ENCODE measurements around the gene FGF1.

FGF1 gene

DNA sequence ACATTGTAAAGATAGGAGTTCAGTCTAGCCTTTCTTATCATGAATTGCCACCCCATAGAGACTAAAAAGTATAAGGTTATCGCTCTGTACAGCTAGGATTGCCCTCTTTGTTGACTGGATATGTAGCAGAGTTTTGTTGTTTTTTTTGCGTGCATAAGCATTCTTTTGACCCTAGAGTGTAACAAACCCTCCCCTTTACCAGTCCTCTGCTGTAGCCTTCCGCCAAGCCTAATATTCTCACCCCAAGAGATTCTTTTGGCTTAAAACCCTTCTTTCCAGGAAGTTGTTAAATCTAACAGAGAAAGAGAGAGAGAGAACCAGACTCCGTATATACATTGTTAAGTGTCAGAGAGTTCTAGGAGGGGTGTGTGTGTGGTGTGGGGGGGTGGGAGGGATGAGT, 113.9 kb downstream of the FGF1 start:
- no peaks in the 10 kb centered on the region for H3K9me3 ChIP-seq (ENCODE audit: severe bottlenecking)
- H3K36me3 ChIP-seq = no peaks in the 10 kb centered on the region
- no peaks in the 10 kb centered on the region for H3K27me3 ChIP-seq (ENCODE audit: insufficient read depth, low read depth, severe bottlenecking)
- DNase-seq = no peak
- no peak overlapping the region for H3K4me3 ChIP-seq (ENCODE audit: low read depth, low read length)
- no peak overlapping the region for H3K27ac ChIP-seq
- TF ChIP-seq, protein P1, sequence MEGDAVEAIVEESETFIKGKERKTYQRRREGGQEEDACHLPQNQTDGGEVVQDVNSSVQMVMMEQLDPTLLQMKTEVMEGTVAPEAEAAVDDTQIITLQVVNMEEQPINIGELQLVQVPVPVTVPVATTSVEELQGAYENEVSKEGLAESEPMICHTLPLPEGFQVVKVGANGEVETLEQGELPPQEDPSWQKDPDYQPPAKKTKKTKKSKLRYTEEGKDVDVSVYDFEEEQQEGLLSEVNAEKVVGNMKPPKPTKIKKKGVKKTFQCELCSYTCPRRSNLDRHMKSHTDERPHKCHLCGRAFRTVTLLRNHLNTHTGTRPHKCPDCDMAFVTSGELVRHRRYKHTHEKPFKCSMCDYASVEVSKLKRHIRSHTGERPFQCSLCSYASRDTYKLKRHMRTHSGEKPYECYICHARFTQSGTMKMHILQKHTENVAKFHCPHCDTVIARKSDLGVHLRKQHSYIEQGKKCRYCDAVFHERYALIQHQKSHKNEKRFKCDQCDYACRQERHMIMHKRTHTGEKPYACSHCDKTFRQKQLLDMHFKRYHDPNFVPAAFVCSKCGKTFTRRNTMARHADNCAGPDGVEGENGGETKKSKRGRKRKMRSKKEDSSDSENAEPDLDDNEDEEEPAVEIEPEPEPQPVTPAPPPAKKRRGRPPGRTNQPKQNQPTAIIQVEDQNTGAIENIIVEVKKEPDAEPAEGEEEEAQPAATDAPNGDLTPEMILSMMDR (IDR thresholded peaks at IDR 0.05; ENCODE audit: low read depth, low read length) = no peak

DNA sequence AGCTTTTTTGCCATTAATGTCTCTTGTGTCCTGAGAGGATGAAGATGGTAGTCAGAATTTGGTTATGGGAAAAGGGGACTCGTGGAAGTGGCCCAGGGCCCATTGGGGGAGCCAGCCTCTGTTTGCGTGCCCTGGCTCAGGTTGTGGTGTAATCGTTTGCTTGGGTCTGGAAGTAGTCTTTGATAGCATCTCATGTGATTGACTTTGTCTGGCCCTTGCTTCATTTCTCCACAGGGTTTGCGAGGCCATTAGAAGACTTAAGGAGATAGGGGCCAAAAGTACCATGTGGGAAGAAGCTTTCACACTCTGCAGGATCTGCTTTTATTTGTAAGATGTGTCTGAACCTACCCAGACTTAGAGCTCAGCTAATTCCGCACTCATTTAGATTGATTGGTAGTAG, 114.5 kb downstream of the FGF1 start:
- no peak overlapping the region for H3K27ac ChIP-seq
- H3K27me3 ChIP-seq (ENCODE audit: insufficient read depth, low read depth, severe bottlenecking) = no peaks in the 10 kb centered on the region
- no peaks in the 10 kb centered on the region for H3K9me3 ChIP-seq (ENCODE audit: severe bottlenecking)
- peak; percentile 13 for DNase-seq
- no peak overlapping the region for H3K4me3 ChIP-seq (ENCODE audit: low read depth, low read length)
- H3K36me3 ChIP-seq = no peaks in the 10 kb centered on the region
- TF ChIP-seq, protein P1 (IDR thresholded peaks at IDR 0.05; ENCODE audit: low read depth, low read length) = no peak

DNA sequence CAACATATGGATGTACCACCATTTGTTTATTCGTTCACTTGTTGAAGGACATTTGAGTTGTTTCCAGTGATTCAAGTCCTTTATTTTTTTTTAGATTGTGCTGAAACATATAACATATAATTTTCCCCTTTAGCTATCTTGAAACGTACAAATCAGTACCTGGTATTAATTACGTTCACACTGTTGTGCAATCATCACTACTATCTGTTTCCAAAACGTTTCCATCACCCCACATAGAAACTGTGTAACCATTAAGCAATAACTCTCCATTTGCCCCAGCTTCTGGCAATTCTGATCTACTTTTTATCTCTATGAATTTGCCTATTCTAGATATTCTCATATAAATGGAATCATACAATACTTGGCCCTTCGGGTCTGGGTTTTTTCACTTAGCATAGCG, 116.0 kb downstream of the FGF1 start:
- no peak overlapping the region for H3K4me3 ChIP-seq (ENCODE audit: low read depth, low read length)
- no peaks in the 10 kb centered on the region for H3K27me3 ChIP-seq (ENCODE audit: insufficient read depth, low read depth, severe bottlenecking)
- H3K9me3 ChIP-seq (ENCODE audit: severe bottlenecking) = no peaks in the 10 kb centered on the region
- TF ChIP-seq, protein P1 (IDR thresholded peaks at IDR 0.05; ENCODE audit: low read depth, low read length) = no peak
- H3K27ac ChIP-seq = no peak overlapping the region
- no peak for DNase-seq
- H3K36me3 ChIP-seq = no peaks in the 10 kb centered on the region

DNA sequence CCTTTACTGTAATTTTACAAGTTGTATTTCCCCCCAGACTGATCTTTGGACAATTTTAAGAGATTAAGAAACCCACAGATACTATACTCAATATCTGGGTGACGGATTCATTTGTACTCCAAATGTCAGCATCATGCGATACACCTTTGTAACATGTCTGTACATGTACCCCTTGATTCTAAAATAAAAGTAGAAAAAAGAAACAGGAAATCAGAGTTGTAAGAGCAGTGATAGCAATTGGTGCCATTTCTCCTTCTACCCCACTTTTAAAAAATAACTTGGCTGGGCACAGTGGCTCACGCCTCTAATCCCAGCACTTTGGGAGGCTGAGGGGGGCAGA, 116.9 kb downstream of the FGF1 start:
- H3K9me3 ChIP-seq (ENCODE audit: severe bottlenecking) = no peaks in the 10 kb centered on the region
- no peaks in the 10 kb centered on the region for H3K27me3 ChIP-seq (ENCODE audit: insufficient read depth, low read depth, severe bottlenecking)
- TF ChIP-seq, protein P1 (IDR thresholded peaks at IDR 0.05; ENCODE audit: low read depth, low read length) = no peak
- no peak for DNase-seq
- H3K4me3 ChIP-seq (ENCODE audit: low read depth, low read length) = no peak overlapping the region
- H3K36me3 ChIP-seq = no peaks in the 10 kb centered on the region
- no peak overlapping the region for H3K27ac ChIP-seq

DNA sequence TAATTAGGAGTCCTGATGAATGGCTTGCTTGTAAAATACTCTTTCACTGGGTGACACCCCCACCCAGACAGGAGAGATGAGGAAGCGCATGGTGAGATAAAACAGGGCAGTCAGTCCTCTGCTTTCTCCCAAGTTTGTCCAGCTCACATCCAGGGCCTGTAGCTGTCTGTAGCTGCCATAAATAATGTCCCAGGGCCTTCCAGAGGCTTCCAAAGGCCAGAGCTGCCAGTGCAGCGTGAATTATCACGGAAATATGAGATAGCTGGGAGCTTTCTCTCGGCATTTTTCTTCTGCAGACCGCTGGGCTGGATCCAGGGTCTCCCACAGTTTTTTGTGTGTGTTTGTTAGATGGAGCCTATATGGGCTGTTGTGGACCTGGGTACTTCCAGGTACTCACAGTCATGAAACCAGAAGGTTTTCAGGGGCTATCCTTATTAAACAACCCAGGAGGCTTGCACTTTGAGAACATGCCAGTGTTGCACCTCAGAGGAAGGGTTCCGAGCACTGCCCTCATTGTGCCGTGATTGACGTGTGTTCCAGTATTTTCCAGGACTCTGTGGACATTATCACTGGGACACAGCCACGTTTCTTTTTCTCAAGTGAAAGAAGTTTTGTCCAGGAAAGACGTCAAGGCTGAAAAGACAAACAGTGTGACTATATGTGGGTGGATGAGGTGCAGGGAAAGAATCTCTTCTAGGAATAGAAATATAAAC, 117.5 kb downstream of the FGF1 start:
- no peak overlapping the region for H3K27ac ChIP-seq
- TF ChIP-seq, protein P1 (IDR thresholded peaks at IDR 0.05; ENCODE audit: low read depth, low read length) = no peak
- DNase-seq = no peak
- no peaks in the 10 kb centered on the region for H3K27me3 ChIP-seq (ENCODE audit: insufficient read depth, low read depth, severe bottlenecking)
- H3K4me3 ChIP-seq (ENCODE audit: low read depth, low read length) = no peak overlapping the region
- H3K9me3 ChIP-seq (ENCODE audit: severe bottlenecking) = no peaks in the 10 kb centered on the region
- H3K36me3 ChIP-seq = no peaks in the 10 kb centered on the region

DNA sequence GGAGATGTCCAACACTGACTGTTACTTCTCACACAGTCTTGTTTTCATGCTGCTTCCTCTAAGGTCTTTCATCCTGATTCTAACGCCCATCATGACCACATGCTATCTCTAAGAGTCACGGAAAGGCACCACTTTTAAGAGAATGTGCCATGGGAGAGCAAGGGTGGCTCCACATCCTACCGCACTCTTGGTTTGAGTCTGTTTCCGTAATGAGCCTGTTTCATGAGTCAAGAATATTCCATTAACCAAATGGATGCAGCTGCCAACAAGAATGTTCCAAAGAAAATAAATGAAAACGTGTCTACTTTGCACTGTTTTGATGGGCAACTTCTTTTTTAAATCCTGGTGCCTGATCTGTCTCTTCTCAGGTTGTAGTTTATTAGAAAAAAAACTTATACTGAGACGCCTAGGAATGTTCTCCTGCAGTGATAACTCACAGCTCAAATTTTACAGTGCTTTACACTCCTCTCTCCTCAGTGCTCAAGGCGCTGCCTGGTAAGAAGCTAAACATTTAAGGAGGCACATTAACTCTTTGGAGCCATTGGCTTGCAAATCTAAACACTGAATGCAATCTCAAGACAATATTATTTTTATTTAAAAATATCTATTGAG, 124.3 kb downstream of the FGF1 start:
- H3K4me3 ChIP-seq (ENCODE audit: low read depth, low read length) = no peak overlapping the region
- H3K9me3 ChIP-seq (ENCODE audit: severe bottlenecking) = no peaks in the 10 kb centered on the region
- no peak for DNase-seq
- no peaks in the 10 kb centered on the region for H3K36me3 ChIP-seq
- TF ChIP-seq, protein P1 (IDR thresholded peaks at IDR 0.05; ENCODE audit: low read depth, low read length) = no peak
- H3K27ac ChIP-seq = no peak overlapping the region
- H3K27me3 ChIP-seq (ENCODE audit: insufficient read depth, low read depth, severe bottlenecking) = no peaks in the 10 kb centered on the region
